ENCODE results near the gene MLYCD.
"Not testable (repeated sequence)": the region's sequence is repeated elsewhere in the genome, so short reads cannot be mapped to it uniquely, and the experiment has no call there.

Gene MLYCD

GRCh38 chr16:83942074-83942473, 43.2 kb downstream of the MLYCD start:
- DNase-seq: no peak

- DNase-seq: no peak
These were observed 44.0 kb downstream of the MLYCD start for GRCh38 chr16:83942815-83943515.

DNA sequence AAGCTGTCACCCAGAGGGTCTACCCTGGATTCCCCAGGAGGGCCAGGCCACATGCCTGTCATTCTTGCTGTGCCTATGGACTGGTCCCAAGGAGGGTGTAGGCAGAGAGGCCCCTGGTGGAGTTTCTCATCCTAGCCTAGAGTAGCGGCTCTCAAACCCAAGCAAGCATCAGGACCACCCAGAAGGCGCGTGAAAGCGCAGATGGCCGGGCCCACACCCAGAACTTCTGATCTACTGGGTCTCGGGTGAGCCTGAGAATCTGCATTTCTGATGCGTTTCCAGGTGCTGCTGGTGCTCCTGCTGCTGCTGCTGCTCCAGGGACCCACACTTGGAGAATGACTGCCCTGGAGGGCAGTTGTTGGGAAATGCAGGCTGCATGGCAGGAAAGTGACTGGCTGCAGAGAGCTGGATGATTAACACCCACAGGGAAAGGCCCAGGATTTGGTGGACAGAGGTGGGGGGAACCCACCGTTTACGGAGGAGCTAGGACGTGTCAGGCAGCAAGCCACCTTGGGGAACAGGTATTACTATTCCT, 44.7 kb downstream of the MLYCD start:
- no peak for DNase-seq

GRCh38 chr16:83945587-83945986, 46.7 kb downstream of the MLYCD start:
- no peak for DNase-seq

GRCh38 chr16:83946154-83946780, 47.4 kb downstream of the MLYCD start:
- no peak for DNase-seq

GRCh38 chr16:83946781-83947566, 48.1 kb downstream of the MLYCD start:
- no peak for DNase-seq

DNA sequence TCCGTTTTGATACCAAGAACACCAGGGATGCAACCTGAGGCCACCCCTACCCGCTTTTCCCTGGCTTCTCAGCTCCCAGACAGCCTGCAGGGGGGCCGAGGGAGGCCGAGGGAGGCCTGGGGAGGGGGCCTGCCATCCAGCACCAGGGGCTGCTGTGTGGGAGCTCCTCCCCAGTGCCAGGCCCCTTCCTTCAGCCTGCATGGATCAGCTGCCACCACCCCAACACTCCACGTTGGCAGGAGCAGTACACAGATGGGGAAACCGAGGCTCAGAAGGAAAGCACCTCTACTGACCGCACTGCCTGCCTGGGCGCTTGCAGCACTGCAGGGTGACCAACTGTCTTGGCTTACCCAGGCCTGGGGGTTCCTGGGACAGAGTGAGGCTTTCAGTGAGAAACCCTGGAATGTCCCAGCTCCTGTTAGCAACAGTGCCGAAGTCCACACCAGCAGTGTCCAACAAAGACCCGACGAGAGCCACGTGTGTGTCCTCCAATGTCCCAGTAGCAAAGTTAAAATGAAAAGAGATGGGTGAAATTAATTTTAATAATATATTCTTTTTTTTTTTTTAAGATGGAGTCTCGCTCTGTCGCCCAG, 48.8 kb downstream of the MLYCD start:
- no peak for DNase-seq

GRCh38 chr16:83948914-83949723, 50.2 kb downstream of the MLYCD start:
- no peak for DNase-seq

DNA sequence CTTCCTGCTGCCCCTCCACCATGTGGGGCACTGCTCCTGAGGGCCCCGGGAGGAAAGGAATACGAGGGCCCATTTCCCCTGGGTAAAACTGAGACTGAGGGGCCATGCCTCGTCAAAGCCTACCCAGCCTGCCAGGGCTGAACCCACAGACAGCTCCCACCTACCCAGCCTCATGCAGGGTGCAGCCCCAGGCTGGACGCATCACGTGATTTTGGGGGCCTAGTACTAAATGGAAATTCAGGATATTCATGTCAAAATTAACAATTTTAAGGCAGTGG, 50.7 kb downstream of the MLYCD start:
- no peak for DNase-seq

DNA sequence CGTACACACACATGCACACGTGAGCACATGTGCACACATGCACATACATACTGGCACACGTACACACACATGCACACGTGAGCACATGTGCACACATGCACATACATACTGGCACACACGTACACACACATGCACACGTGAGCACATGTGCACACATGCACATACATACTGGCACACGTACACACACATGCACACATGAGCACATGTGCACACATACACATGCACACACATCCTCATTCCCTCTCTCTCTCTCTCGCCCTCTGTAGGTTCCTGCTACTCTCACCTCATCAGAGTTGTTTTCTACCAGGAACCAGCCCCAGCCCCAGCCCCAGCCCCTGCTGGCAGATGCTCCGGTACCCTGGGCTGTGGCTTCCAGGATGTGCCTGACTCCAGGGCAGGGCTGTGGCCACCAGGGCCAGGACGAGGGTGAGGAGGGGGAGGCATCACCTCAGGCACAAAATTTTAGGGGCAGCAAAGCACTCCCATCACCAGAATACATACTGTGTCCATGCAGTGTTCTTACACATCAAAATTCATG, 52.0 kb downstream of the MLYCD start:
- DNase-seq: not testable (repeated sequence)

- no peak for DNase-seq
These were observed 52.6 kb downstream of the MLYCD start for GRCh38 chr16:83951544-83951943.

DNA sequence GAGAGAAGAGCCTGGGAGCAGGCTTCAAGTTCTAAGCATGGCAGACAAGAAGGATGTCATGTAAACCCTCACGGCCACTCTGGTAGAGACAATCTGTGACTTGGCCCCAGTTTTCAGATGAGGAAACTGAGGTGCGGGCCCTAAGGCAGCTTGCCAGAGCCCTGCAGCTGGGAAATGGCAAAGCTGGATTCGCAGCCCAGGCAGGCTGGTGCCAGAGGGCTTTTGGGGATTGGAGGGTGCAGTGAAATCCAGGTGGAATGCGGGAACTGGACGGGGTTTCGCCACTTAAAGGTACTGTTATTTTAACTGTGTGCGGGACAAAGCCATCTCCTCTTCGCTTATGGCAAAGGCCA, 53.6 kb downstream of the MLYCD start:
- no peak for DNase-seq

- DNase-seq: peak; percentile 75
These were observed 54.3 kb downstream of the MLYCD start, which contains the start of gene OSGIN1 for GRCh38 chr16:83952940-83953795. OSGIN1 (plus strand) TSS chr16:83953240; CDS start chr16:83957672, 4,432 bp downstream.

- no peak for DNase-seq
These were observed 55.1 kb downstream of the MLYCD start for GRCh38 chr16:83953796-83954576.

GRCh38 chr16:83954577-83955016, 55.7 kb downstream of the MLYCD start:
- no peak for DNase-seq

GRCh38 chr16:83955218-83956130, 56.6 kb downstream of the MLYCD start:
- DNase-seq: no peak

- peak; percentile 13 for DNase-seq
These were observed 57.7 kb downstream of the MLYCD start for GRCh38 chr16:83956336-83957289.

- DNase-seq: no peak
These were observed 58.5 kb downstream of the MLYCD start for GRCh38 chr16:83957296-83957855.

Data from GOT3 (cell line).